Loucy (cell line): ENCODE results near the gene FBRSL1.

ENCODE experiments used
- H2AFZ ChIP-seq: fragments of 200-600 bp; sonication (generic); 2 replicates; pipeline ENCODE4 v1.6.0; 2016; ENCODE audit warnings: antibody characterized with exemption, mild to moderate bottlenecking, low read length, moderate library complexity
- H3F3A ChIP-seq: fragments of 200-600 bp; 2 replicates; pipeline ENCODE4 v1.6.0; 2016; ENCODE audit warnings: antibody characterized with exemption, low read depth, mild to moderate bottlenecking
- H3K27me3 ChIP-seq: fragments of 200-600 bp; sonication (generic); 2 replicates; pipeline ENCODE4 v1.6.1; 2014; ENCODE audit warnings: low read length, mild to moderate bottlenecking; ENCODE audit not compliant: insufficient read depth, poor library complexity, severe bottlenecking
- H3K36me3 ChIP-seq: fragments of 200-600 bp; sonication (generic); 2 replicates; pipeline ENCODE4 v1.6.1; 2016; ENCODE audit warnings: low read length; ENCODE audit not compliant: insufficient read depth
- H3K4me1 ChIP-seq: fragments of 200-600 bp; sonication (generic); 2 replicates; pipeline ENCODE4 v1.5.1; 2014; ENCODE audit warnings: low read length, mild to moderate bottlenecking; ENCODE audit not compliant: insufficient read depth, poor library complexity, severe bottlenecking
- H3K4me2 ChIP-seq: fragments of 200-600 bp; sonication (generic); 2 replicates; pipeline ENCODE4 v1.6.0; 2014; ENCODE audit warnings: antibody characterized with exemption, low read length, low read depth, mild to moderate bottlenecking; ENCODE audit not compliant: poor library complexity, severe bottlenecking
- H3K4me3 ChIP-seq: fragments of 200-600 bp; sonication (generic); 2 replicates; pipeline ENCODE4 v1.5.1; 2014; ENCODE audit warnings: low read length, mild to moderate bottlenecking, mixed read lengths; ENCODE audit not compliant: poor library complexity, severe bottlenecking
- H3K79me2 ChIP-seq: fragments of 200-600 bp; sonication (generic); 2 replicates; pipeline ENCODE4 v1.6.1; 2014; ENCODE audit warnings: low read length; ENCODE audit not compliant: insufficient read depth
- H3K9ac ChIP-seq: fragments of 200-600 bp; sonication (generic); 2 replicates; pipeline ENCODE4 v1.6.0; 2014; ENCODE audit warnings: mild to moderate bottlenecking, low read depth, low read length, moderate library complexity; ENCODE audit not compliant: poor library complexity, severe bottlenecking
- H3K9me2 ChIP-seq: fragments of 200-600 bp; sonication (generic); replicated peaks from 2 replicates; pipeline ENCODE4 v1.6.1; 2016; ENCODE audit warnings: low read depth, low read length, mixed read lengths
- H3K9me3 ChIP-seq: fragments of 200-600 bp; sonication (generic); 2 replicates; pipeline ENCODE4 v1.6.1; 2014; ENCODE audit warnings: mild to moderate bottlenecking, antibody characterized with exemption, low read length, low read depth; ENCODE audit not compliant: insufficient read depth
- H4K20me1 ChIP-seq: fragments of 200-600 bp; sonication (generic); 2 replicates; pipeline ENCODE4 v1.6.0; 2014; ENCODE audit warnings: antibody characterized with exemption, low read length, mild to moderate bottlenecking; ENCODE audit not compliant: insufficient read depth, poor library complexity, severe bottlenecking
- CTCF ChIP-seq: fragments of 200-600 bp; sonication (generic); conservative IDR thresholded peaks from 2 replicates; pipeline ENCODE4 v1.5.1; 2014; ENCODE audit warnings: mild to moderate bottlenecking, antibody characterized with exemption, low read length
- EZH2phosphoT487 ChIP-seq: fragments of 200-600 bp; IDR thresholded peaks from 2 replicates; pipeline ENCODE4 v1.6.1; 2018; ENCODE audit warnings: antibody characterized with exemption, mild to moderate bottlenecking, moderate library complexity, borderline replicate concordance

Gene FBRSL1

GRCh38 chr12:132537836-132538662 is 48.1 kb downstream of the FBRSL1 start:
- H4K20me1 ChIP-seq = no peaks in the 10 kb centered on the region
- H2AFZ ChIP-seq = no peak overlapping the region
- no peaks in the 10 kb centered on the region for H3K36me3 ChIP-seq
- H3K4me3 ChIP-seq = no peak overlapping the region
- H3K79me2 ChIP-seq = no peaks in the 10 kb centered on the region
- TF ChIP-seq EZH2phosphoT487 (no peak), CTCF (no peak)
- H3K9me3 ChIP-seq = no peaks in the 10 kb centered on the region
- H3K4me1 ChIP-seq = peaks cover 6% of the 10 kb centered on the region
- H3K9me2 ChIP-seq = no peaks in the 10 kb centered on the region
- no peaks in the 10 kb centered on the region for H3K27me3 ChIP-seq
- no peaks in the 10 kb centered on the region for H3F3A ChIP-seq
- H3K9ac ChIP-seq = no peak overlapping the region
- H3K4me2 ChIP-seq = no peak overlapping the region

- Histone ChIP-seq H3K9ac (no peak overlapping the region), H3K79me2 (no peaks in the 10 kb centered on the region), H3K36me3 (no peaks in the 10 kb centered on the region), H4K20me1 (no peaks in the 10 kb centered on the region), H3K4me1 (peaks cover 12% of the 10 kb centered on the region), H3K9me3 (no peaks in the 10 kb centered on the region), H3K4me2 (no peak overlapping the region), H2AFZ (no peak overlapping the region), H3F3A (no peaks in the 10 kb centered on the region), H3K9me2 (no peaks in the 10 kb centered on the region), H3K27me3 (no peaks in the 10 kb centered on the region), H3K4me3 (no peak overlapping the region)
- TF ChIP-seq CTCF (no peak), EZH2phosphoT487 (no peak)
These were observed 48.7 kb downstream of the FBRSL1 start for GRCh38 chr12:132538663-132538990.

GRCh38 chr12:132539016-132539773 is 49.2 kb downstream of the FBRSL1 start:
- H2AFZ ChIP-seq = no peak overlapping the region
- no peaks in the 10 kb centered on the region for H3K27me3 ChIP-seq
- no peaks in the 10 kb centered on the region for H3K9me3 ChIP-seq
- no peak overlapping the region for H3K9ac ChIP-seq
- TF ChIP-seq EZH2phosphoT487 (no peak), CTCF (no peak)
- no peaks in the 10 kb centered on the region for H3K9me2 ChIP-seq
- no peak overlapping the region for H3K4me3 ChIP-seq
- H3K4me2 ChIP-seq = no peak overlapping the region
- H3K4me1 ChIP-seq = peaks cover 14% of the 10 kb centered on the region
- no peaks in the 10 kb centered on the region for H3K79me2 ChIP-seq
- no peaks in the 10 kb centered on the region for H3K36me3 ChIP-seq
- H3F3A ChIP-seq = no peaks in the 10 kb centered on the region
- H4K20me1 ChIP-seq = no peaks in the 10 kb centered on the region
